K562 (cell line): Measurements from ENCODE around the gene PDE8A.
A peak's percentile ranks its signal among the peaks of the same experiment; 100 is the strongest.
"Not testable (repeated sequence)": the region's sequence is repeated elsewhere in the genome, so short reads cannot be mapped to it uniquely, and the experiment has no call there.

ENCODE experiments used
- ADNP ChIP-seq: fragments of 200-800 bp; sonication (Bioruptor generic); IDR thresholded peaks from 2 replicates; pipeline ENCODE4 v1.6.1; 2016; ENCODE audit warnings: missing genetic modification characterization, missing compliant biosample characterization
- EZH2 ChIP-seq: IDR thresholded peaks from 2 replicates; pipeline ENCODE4 v1.6.1; 2012; ENCODE audit warnings: low read depth, mild to moderate bottlenecking, inconsistent platforms, low read length, borderline replicate concordance
- GATA2 ChIP-seq: sonication (generic); formaldehyde crosslinking; IDR thresholded peaks from 2 replicates; pipeline ENCODE4 v1.4.0; 2020; ENCODE audit warnings: mild to moderate bottlenecking, missing genetic modification reagents
- HDAC1 ChIP-seq, 2 experiments: fragments of 450-650 bp; IDR thresholded peaks; 2 replicates each; pipeline ENCODE4 v1.6.1; 2016 to 2017; ENCODE audit warnings: inconsistent platforms in 1 of 2, mild to moderate bottlenecking in 1 of 2, moderate library complexity in 1 of 2
- HIVEP1 ChIP-seq: fragments of 250-450 bp; sonication (Bioruptor Pico); IDR thresholded peaks from 2 replicates; pipeline ENCODE4 v1.4.0; 2020; ENCODE audit warnings: mild to moderate bottlenecking
- TCF7 ChIP-seq: sonication (generic); IDR thresholded peaks from 2 replicates; pipeline ENCODE4 v1.6.1; 2016; ENCODE audit warnings: antibody characterized with exemption, borderline replicate concordance
- TF ChIP-seq, protein P1 (sequence below), 2 experiments: IDR thresholded peaks; 2 replicates each; pipeline ENCODE4 v1.6.1; 2012; ENCODE audit warnings: improper control_type of control experiment in 2 of 2, low read depth in 2 of 2, low read length in 2 of 2, borderline replicate concordance in 1 of 2
- TF ChIP-seq, protein P2 (sequence below): fragments of 450-650 bp; IDR thresholded peaks from 2 replicates; pipeline ENCODE4 v1.6.1; 2016; ENCODE audit warnings: borderline replicate concordance
- TF ChIP-seq, protein P3 (sequence below), 3 experiments: IDR thresholded peaks in 2 of 3; conservative IDR thresholded peaks in 1 of 3; 2 replicates each; pipeline ENCODE4 v1.5.1; 2011 to 2012; ENCODE audit warnings: low read length in 3 of 3, mild to moderate bottlenecking in 3 of 3, control low read depth in 2 of 3, improper control_type of control experiment in 1 of 3, inconsistent platforms in 1 of 3, low read depth in 1 of 3, mixed read lengths in 1 of 3, moderate library complexity in 1 of 3; ENCODE audit not compliant: insufficient read depth in 2 of 3

DNA sequence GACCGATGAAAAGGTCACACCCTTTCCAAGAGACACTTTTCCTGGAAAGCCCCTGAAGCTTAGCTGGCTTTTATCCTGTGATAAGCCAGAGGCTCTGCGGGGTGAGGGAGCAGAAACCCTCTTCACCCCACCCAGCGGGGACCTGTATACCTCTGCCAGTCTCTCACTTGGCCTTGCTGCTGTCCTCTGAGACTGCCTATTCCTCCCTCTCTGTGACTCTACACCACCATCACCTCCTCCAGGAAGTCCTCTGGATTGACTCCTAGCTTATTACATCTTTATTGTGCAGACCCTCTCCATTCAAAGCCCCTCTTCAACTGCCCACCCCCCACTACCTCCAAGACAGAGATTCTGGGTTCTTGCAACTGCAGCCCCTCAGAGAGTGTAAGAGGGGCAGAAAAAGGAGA lies 206.5 kb downstream of the PDE8A start:
- TF ChIP-seq TCF7; GATA2 (CRISPR knock-in tag); HIVEP1; EZH2: not testable (repeated sequence)
- TF ChIP-seq, protein P1, sequence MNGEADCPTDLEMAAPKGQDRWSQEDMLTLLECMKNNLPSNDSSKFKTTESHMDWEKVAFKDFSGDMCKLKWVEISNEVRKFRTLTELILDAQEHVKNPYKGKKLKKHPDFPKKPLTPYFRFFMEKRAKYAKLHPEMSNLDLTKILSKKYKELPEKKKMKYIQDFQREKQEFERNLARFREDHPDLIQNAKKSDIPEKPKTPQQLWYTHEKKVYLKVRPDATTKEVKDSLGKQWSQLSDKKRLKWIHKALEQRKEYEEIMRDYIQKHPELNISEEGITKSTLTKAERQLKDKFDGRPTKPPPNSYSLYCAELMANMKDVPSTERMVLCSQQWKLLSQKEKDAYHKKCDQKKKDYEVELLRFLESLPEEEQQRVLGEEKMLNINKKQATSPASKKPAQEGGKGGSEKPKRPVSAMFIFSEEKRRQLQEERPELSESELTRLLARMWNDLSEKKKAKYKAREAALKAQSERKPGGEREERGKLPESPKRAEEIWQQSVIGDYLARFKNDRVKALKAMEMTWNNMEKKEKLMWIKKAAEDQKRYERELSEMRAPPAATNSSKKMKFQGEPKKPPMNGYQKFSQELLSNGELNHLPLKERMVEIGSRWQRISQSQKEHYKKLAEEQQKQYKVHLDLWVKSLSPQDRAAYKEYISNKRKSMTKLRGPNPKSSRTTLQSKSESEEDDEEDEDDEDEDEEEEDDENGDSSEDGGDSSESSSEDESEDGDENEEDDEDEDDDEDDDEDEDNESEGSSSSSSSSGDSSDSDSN (IDR thresholded peaks at IDR 0.05; ENCODE audit: borderline replicate concordance in 1 of 2, low read depth in 2 of 2, low read length in 2 of 2), result not testable (repeated sequence)
- TF ChIP-seq, protein P2, sequence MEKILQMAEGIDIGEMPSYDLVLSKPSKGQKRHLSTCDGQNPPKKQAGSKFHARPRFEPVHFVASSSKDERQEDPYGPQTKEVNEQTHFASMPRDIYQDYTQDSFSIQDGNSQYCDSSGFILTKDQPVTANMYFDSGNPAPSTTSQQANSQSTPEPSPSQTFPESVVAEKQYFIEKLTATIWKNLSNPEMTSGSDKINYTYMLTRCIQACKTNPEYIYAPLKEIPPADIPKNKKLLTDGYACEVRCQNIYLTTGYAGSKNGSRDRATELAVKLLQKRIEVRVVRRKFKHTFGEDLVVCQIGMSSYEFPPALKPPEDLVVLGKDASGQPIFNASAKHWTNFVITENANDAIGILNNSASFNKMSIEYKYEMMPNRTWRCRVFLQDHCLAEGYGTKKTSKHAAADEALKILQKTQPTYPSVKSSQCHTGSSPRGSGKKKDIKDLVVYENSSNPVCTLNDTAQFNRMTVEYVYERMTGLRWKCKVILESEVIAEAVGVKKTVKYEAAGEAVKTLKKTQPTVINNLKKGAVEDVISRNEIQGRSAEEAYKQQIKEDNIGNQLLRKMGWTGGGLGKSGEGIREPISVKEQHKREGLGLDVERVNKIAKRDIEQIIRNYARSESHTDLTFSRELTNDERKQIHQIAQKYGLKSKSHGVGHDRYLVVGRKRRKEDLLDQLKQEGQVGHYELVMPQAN, result not testable (repeated sequence)
- peak; percentile 47 to 60; a peak in 1 of 4 replicates for TF ChIP-seq HDAC1 (IDR thresholded peaks at IDR 0.05)
- peak; percentile 50; the same call in 1 of the 2 replicates for TF ChIP-seq ADNP (tag)
- TF ChIP-seq, protein P3, sequence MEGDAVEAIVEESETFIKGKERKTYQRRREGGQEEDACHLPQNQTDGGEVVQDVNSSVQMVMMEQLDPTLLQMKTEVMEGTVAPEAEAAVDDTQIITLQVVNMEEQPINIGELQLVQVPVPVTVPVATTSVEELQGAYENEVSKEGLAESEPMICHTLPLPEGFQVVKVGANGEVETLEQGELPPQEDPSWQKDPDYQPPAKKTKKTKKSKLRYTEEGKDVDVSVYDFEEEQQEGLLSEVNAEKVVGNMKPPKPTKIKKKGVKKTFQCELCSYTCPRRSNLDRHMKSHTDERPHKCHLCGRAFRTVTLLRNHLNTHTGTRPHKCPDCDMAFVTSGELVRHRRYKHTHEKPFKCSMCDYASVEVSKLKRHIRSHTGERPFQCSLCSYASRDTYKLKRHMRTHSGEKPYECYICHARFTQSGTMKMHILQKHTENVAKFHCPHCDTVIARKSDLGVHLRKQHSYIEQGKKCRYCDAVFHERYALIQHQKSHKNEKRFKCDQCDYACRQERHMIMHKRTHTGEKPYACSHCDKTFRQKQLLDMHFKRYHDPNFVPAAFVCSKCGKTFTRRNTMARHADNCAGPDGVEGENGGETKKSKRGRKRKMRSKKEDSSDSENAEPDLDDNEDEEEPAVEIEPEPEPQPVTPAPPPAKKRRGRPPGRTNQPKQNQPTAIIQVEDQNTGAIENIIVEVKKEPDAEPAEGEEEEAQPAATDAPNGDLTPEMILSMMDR (IDR thresholded peaks at IDR 0.05 in 2 of 3, conservative IDR thresholded peaks at IDR 0.05 in 1 of 3; ENCODE audit: insufficient read depth in 2 of 3, low read depth in 1 of 3, low read length in 3 of 3), result not testable (repeated sequence)
